ENCODE data around the gene NTRK2. TPM values are rescaled to one million over a fixed set of nuclear protein-coding genes. Genes with fewer than 3 reads are reported as not detected.

NTRK2 gene
- total RNA-seq, 1 experiment from 2014 or later = not detected

GRCh38 chr9:84697509-84698114 is 28.1 kb downstream of the NTRK2 start:
- DNase-seq (ENCODE audit: low read depth, low spot score) (peak; percentile 32), ATAC-seq (peak; percentile 98)
- no peaks in the 10 kb centered on the region for H3K9me2 ChIP-seq (ENCODE audit: insufficient read depth)
- H3K4me1 ChIP-seq (ENCODE audit: control insufficient read depth in 1 of 2, insufficient read depth in 2 of 2, low read length in 2 of 2) = no peaks in the 10 kb centered on the region; a peak in 1 of 4 replicates
- ChIA-PET CTCF (interaction anchor here (0.6 to 3.4 kb wide), 7 partner anchors 12 to 913 kb away, joined by 3 to 15 read pairs (median 5); no protein-coding TSS in a partner anchor), RAD21 (ENCODE audit: low non-redundant PET in 1 of 2, low total read pairs in 2 of 2, uncharacterized antibody in 2 of 2, unreplicated experiment in 2 of 2) (interaction anchor here in 1 of 2 experiments (1.6 kb wide), 1 partner anchor 561 kb away, joined by 7 read pairs; no protein-coding TSS in a partner anchor), POLR2A (interaction anchor here (1.3 kb wide), 1 partner anchor 561 kb away, joined by 3 read pairs; no protein-coding TSS in a partner anchor)
- H3K4me3 ChIP-seq (replicated peaks in 1 of 2; ENCODE audit: low read depth in 1 of 2, low read length in 2 of 2) = no peak overlapping the region
- no peaks in the 10 kb centered on the region for H3K36me3 ChIP-seq (ENCODE audit: control insufficient read depth in 1 of 2, insufficient read depth in 2 of 2, low read length in 2 of 2)
- H3K79me2 ChIP-seq (ENCODE audit: insufficient read depth, low read length) = no peaks in the 10 kb centered on the region
- no peak overlapping the region for H3K4me2 ChIP-seq (ENCODE audit: low read length)
- no peaks in the 10 kb centered on the region for H3K9me3 ChIP-seq (ENCODE audit: control insufficient read depth in 1 of 2, insufficient read depth in 1 of 2, low read depth in 1 of 2, low read length in 2 of 2)
- H2AFZ ChIP-seq (ENCODE audit: low read depth, low read length, poor library complexity, severe bottlenecking) = no peak overlapping the region
- no TSS peak for BruUV-seq (replicated peaks)
- intact Hi-C loops (cut with micrococcal nuclease) = loop anchor here (1.0 to 5.0 kb wide), 6 partner anchors 85 to 915 kb away; no protein-coding TSS in a partner anchor
- no peak overlapping the region for H3K27ac ChIP-seq (ENCODE audit: low read depth, low read length)
- H3K9ac ChIP-seq (ENCODE audit: low read length) = no peak overlapping the region
- peak; percentile 54 to 83 (median 74); a peak in 5 of 6 replicates for TF ChIP-seq CTCF (IDR thresholded peaks at IDR 0.05 in 2 of 3, conservative IDR thresholded peaks at IDR 0.05 in 1 of 3; ENCODE audit: borderline replicate concordance in 1 of 3, insufficient read depth in 1 of 3, low read depth in 2 of 3, low read length in 2 of 3)
- peak; percentile 78 for TF ChIP-seq RAD21 (IDR thresholded peaks at IDR 0.05; ENCODE audit: low read depth)
- TF ChIP-seq EGR1 (IDR thresholded peaks at IDR 0.05; ENCODE audit: low read depth) = no peak
- no peak for TF ChIP-seq SP1 (IDR thresholded peaks at IDR 0.05; ENCODE audit: low read depth)
- H4K20me1 ChIP-seq (ENCODE audit: insufficient read depth) = no peaks in the 10 kb centered on the region
- no peaks in the 10 kb centered on the region for H3K27me3 ChIP-seq (ENCODE audit: insufficient read depth, low read length)

GRCh38 chr9:84698323-84698722 is 28.8 kb downstream of the NTRK2 start:
- intact Hi-C loops (cut with micrococcal nuclease) = loop anchor here (5.0 kb wide), 2 partner anchors 84 to 914 kb away; no protein-coding TSS in a partner anchor

More at GRCh38 chr9:84698323-84698722, 28.8 kb downstream of the NTRK2 start:
- ChIA-PET POLR2A (no interaction called here), RAD21 (ENCODE audit: low non-redundant PET in 1 of 2, low total read pairs in 2 of 2, uncharacterized antibody in 2 of 2, unreplicated experiment in 2 of 2) (no interaction called here), CTCF (interaction anchor here (1.0 to 3.4 kb wide), 3 partner anchors 79 to 560 kb away, joined by 3 to 12 read pairs (median 4); no protein-coding TSS in a partner anchor)
- no peaks in the 10 kb centered on the region for H3K9me2 ChIP-seq (ENCODE audit: insufficient read depth)
- no peak overlapping the region for H3K4me3 ChIP-seq (replicated peaks in 1 of 2; ENCODE audit: low read depth in 1 of 2, low read length in 2 of 2)
- ATAC-seq = no peak
- H3K9me3 ChIP-seq (ENCODE audit: control insufficient read depth in 1 of 2, insufficient read depth in 1 of 2, low read depth in 1 of 2, low read length in 2 of 2) = no peaks in the 10 kb centered on the region
- TF ChIP-seq EGR1 (IDR thresholded peaks at IDR 0.05; ENCODE audit: low read depth) = no peak
- no peak for TF ChIP-seq TCF7L2 (IDR thresholded peaks at IDR 0.05; ENCODE audit: borderline replicate concordance, extremely low read depth, insufficient read depth, insufficient read length)
- TF ChIP-seq CEBPB (IDR thresholded peaks at IDR 0.05; ENCODE audit: low read depth) = no peak
- no peak for TF ChIP-seq ELF1 (IDR thresholded peaks at IDR 0.05; ENCODE audit: borderline replicate concordance, low read depth)
- no peak for TF ChIP-seq ATF3 (IDR thresholded peaks at IDR 0.05)
- TF ChIP-seq ZFX (IDR thresholded peaks at IDR 0.05) = no peak
- TF ChIP-seq RAD21 (IDR thresholded peaks at IDR 0.05; ENCODE audit: low read depth) = no peak
- TF ChIP-seq ZBTB33 (IDR thresholded peaks at IDR 0.05; ENCODE audit: extremely low read depth, insufficient replicate concordance, low read length) = no peak
- no peak for TF ChIP-seq EZH2 (IDR thresholded peaks at IDR 0.05)
- TF ChIP-seq SRF (IDR thresholded peaks at IDR 0.05; ENCODE audit: low read depth) = no peak
- no peak for TF ChIP-seq FOSL1 (IDR thresholded peaks at IDR 0.05; ENCODE audit: low read depth)
- H3K9ac ChIP-seq (ENCODE audit: low read length) = no peak overlapping the region
- no peaks in the 10 kb centered on the region for H3K36me3 ChIP-seq (ENCODE audit: control insufficient read depth in 1 of 2, insufficient read depth in 2 of 2, low read length in 2 of 2)
- no TSS peak for BruUV-seq (replicated peaks)
- no peak overlapping the region for H3K4me2 ChIP-seq (ENCODE audit: low read length)
- no peaks in the 10 kb centered on the region for H4K20me1 ChIP-seq (ENCODE audit: insufficient read depth)
- no peak for DNase-seq (ENCODE audit: low read depth, low spot score)
- H3K79me2 ChIP-seq (ENCODE audit: insufficient read depth, low read length) = no peaks in the 10 kb centered on the region
- no peak overlapping the region for H2AFZ ChIP-seq (ENCODE audit: low read depth, low read length, poor library complexity, severe bottlenecking)
- no peak overlapping the region for H3K27ac ChIP-seq (ENCODE audit: low read depth, low read length)
- H3K27me3 ChIP-seq (ENCODE audit: insufficient read depth, low read length) = no peaks in the 10 kb centered on the region
- no peaks in the 10 kb centered on the region; a peak in 1 of 4 replicates for H3K4me1 ChIP-seq (ENCODE audit: control insufficient read depth in 1 of 2, insufficient read depth in 2 of 2, low read length in 2 of 2)

Data from HCT116 (cell line).